Measurements from ENCODE around the gene CAPN3.
A peak's percentile ranks its signal among the peaks of the same experiment; 100 is the strongest.

The CAPN3 gene

GRCh38 chr15:42384597-42384996 is 25.3 kb downstream of the CAPN3 start:
- TF ChIP-seq POLR2A (IDR thresholded peaks at IDR 0.05; ENCODE audit: low read depth, low read length), result no peak
- no peak for TF ChIP-seq PAX5 (IDR thresholded peaks at IDR 0.05; ENCODE audit: insufficient read depth, low read length, severe bottlenecking)
- no peak for TF ChIP-seq POU2F2 (IDR thresholded peaks at IDR 0.05; ENCODE audit: low read depth, low read length)
- TF ChIP-seq POLR2AphosphoS5 (IDR thresholded peaks at IDR 0.05; ENCODE audit: low read depth, low read length), result no peak
- no peak for TF ChIP-seq SPI1 (IDR thresholded peaks at IDR 0.05; ENCODE audit: low read depth, low read length)
- TF ChIP-seq TAF1 (IDR thresholded peaks at IDR 0.05; ENCODE audit: low read depth, low read length), result no peak
- FAIRE-seq, result no peak
- DNase-seq (ENCODE audit: insufficient read length, low spot score), result no peak

GRCh38 chr15:42385206-42385979 is 26.1 kb downstream of the CAPN3 start:
- TF ChIP-seq PAX5 (IDR thresholded peaks at IDR 0.05; ENCODE audit: insufficient read depth, low read length, severe bottlenecking), result no peak
- no peak for TF ChIP-seq TAF1 (IDR thresholded peaks at IDR 0.05; ENCODE audit: low read depth, low read length)
- TF ChIP-seq POU2F2 (IDR thresholded peaks at IDR 0.05; ENCODE audit: low read depth, low read length), result no peak
- no peak for TF ChIP-seq POLR2AphosphoS5 (IDR thresholded peaks at IDR 0.05; ENCODE audit: low read depth, low read length)
- TF ChIP-seq SPI1 (IDR thresholded peaks at IDR 0.05; ENCODE audit: low read depth, low read length), result no peak
- TF ChIP-seq POLR2A (IDR thresholded peaks at IDR 0.05; ENCODE audit: low read depth, low read length), result no peak
- FAIRE-seq (peak; percentile 72), DNase-seq (ENCODE audit: insufficient read length, low spot score) (no peak)

- DNase-seq (ENCODE audit: insufficient read length, low spot score) (no peak), FAIRE-seq (no peak)
Observed at GRCh38 chr15:42385980-42386700, 26.8 kb downstream of the CAPN3 start.

GRCh38 chr15:42387603-42388002 is 28.3 kb downstream of the CAPN3 start:
- TF ChIP-seq TAF1 (IDR thresholded peaks at IDR 0.05; ENCODE audit: low read depth, low read length) (no peak), POU2F2 (IDR thresholded peaks at IDR 0.05; ENCODE audit: low read depth, low read length) (no peak), POLR2AphosphoS5 (IDR thresholded peaks at IDR 0.05; ENCODE audit: low read depth, low read length) (no peak), PAX5 (IDR thresholded peaks at IDR 0.05; ENCODE audit: insufficient read depth, low read length, severe bottlenecking) (no peak), SPI1 (IDR thresholded peaks at IDR 0.05; ENCODE audit: low read depth, low read length) (no peak), POLR2A (IDR thresholded peaks at IDR 0.05; ENCODE audit: low read depth, low read length) (no peak)
- FAIRE-seq (peak; percentile 81), DNase-seq (ENCODE audit: insufficient read length, low spot score) (no peak)

More at GRCh38 chr15:42385980-42386700, 26.8 kb downstream of the CAPN3 start:
- no peak for TF ChIP-seq PAX5 (IDR thresholded peaks at IDR 0.05; ENCODE audit: insufficient read depth, low read length, severe bottlenecking)
- no peak for TF ChIP-seq TAF1 (IDR thresholded peaks at IDR 0.05; ENCODE audit: low read depth, low read length)
- no peak for TF ChIP-seq POLR2A (IDR thresholded peaks at IDR 0.05; ENCODE audit: low read depth, low read length)
- TF ChIP-seq POU2F2 (IDR thresholded peaks at IDR 0.05; ENCODE audit: low read depth, low read length), result no peak
- no peak for TF ChIP-seq SPI1 (IDR thresholded peaks at IDR 0.05; ENCODE audit: low read depth, low read length)
- TF ChIP-seq POLR2AphosphoS5 (IDR thresholded peaks at IDR 0.05; ENCODE audit: low read depth, low read length), result no peak

- TF ChIP-seq POU2F2 (IDR thresholded peaks at IDR 0.05; ENCODE audit: low read depth, low read length), result no peak
- FAIRE-seq, result no peak
Observed at GRCh38 chr15:42392309-42393024, 33.2 kb downstream of the CAPN3 start.

GRCh38 chr15:42394106-42394505 is 34.8 kb downstream of the CAPN3 start:
- FAIRE-seq (no peak), DNase-seq (ENCODE audit: insufficient read length, low spot score) (no peak)
- TF ChIP-seq SPI1 (IDR thresholded peaks at IDR 0.05; ENCODE audit: low read depth, low read length) (no peak), TAF1 (IDR thresholded peaks at IDR 0.05; ENCODE audit: low read depth, low read length) (no peak), POU2F2 (IDR thresholded peaks at IDR 0.05; ENCODE audit: low read depth, low read length) (no peak), PAX5 (IDR thresholded peaks at IDR 0.05; ENCODE audit: insufficient read depth, low read length, severe bottlenecking) (no peak), POLR2AphosphoS5 (IDR thresholded peaks at IDR 0.05; ENCODE audit: low read depth, low read length) (no peak), POLR2A (IDR thresholded peaks at IDR 0.05; ENCODE audit: low read depth, low read length) (no peak)

More at GRCh38 chr15:42392309-42393024, 33.2 kb downstream of the CAPN3 start:
- no peak for DNase-seq (ENCODE audit: insufficient read length, low spot score)

- TF ChIP-seq SPI1 (IDR thresholded peaks at IDR 0.05; ENCODE audit: low read depth, low read length) (no peak), PAX5 (IDR thresholded peaks at IDR 0.05; ENCODE audit: insufficient read depth, low read length, severe bottlenecking) (no peak), POU2F2 (IDR thresholded peaks at IDR 0.05; ENCODE audit: low read depth, low read length) (no peak), POLR2A (IDR thresholded peaks at IDR 0.05; ENCODE audit: low read depth, low read length) (no peak), TAF1 (IDR thresholded peaks at IDR 0.05; ENCODE audit: low read depth, low read length) (no peak), POLR2AphosphoS5 (IDR thresholded peaks at IDR 0.05; ENCODE audit: low read depth, low read length) (no peak)
- DNase-seq (ENCODE audit: insufficient read length, low spot score) (no peak), FAIRE-seq (no peak)
Observed at GRCh38 chr15:42395838-42396237, 36.5 kb downstream of the CAPN3 start.

GRCh38 chr15:42401544-42402454 is 42.5 kb downstream of the CAPN3 start:
- DNase-seq (ENCODE audit: insufficient read length, low spot score) (no peak), FAIRE-seq (peak; percentile 40)
- TF ChIP-seq PAX5 (IDR thresholded peaks at IDR 0.05; ENCODE audit: insufficient read depth, low read length, severe bottlenecking), result no peak

Measured in GM12891 (cell line).